Brain pericyte (primary cell): Measurements from ENCODE around the gene FANCL.
"Not testable (repeated sequence)": the region's sequence is repeated elsewhere in the genome, so short reads cannot be mapped to it uniquely, and the experiment has no call there.

Source experiments
- DNase-seq: peaks from one replicate; pipeline ENCODE4 v3.0.0-alpha.2; 2012; ENCODE audit warnings: low read depth, low spot score

FANCL gene

GRCh38 chr2:58240670-58241545, at the start of gene FANCL:
Gene FANCL (minus strand): TSS chr2:58241325. CDS start chr2:58241313, 12 bp downstream.
- DNase-seq, result peak; percentile 50

GRCh38 chr2:58289029-58289428, 47.9 kb upstream of the FANCL start:
- DNase-seq, result no peak

DNA sequence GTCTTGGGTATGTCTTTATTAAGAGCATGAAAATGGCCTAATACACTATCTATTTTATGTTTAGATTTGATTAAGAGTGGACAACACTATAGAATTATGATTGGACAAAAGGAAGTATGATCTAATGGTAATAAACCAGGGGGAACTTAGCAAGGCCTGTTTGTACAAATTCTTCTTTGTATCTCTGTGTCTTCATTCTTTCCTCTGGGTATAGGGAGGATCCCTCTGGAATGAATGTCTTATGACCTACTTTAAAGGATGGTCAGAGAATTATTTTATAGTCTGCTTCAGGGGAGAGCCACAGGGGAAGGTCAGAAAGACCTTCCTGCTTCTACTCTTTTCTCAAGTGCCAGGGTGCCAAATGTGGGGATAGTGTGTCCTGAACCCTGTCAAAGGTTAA, 42.8 kb upstream of the FANCL start:
- DNase-seq, result no peak

DNA sequence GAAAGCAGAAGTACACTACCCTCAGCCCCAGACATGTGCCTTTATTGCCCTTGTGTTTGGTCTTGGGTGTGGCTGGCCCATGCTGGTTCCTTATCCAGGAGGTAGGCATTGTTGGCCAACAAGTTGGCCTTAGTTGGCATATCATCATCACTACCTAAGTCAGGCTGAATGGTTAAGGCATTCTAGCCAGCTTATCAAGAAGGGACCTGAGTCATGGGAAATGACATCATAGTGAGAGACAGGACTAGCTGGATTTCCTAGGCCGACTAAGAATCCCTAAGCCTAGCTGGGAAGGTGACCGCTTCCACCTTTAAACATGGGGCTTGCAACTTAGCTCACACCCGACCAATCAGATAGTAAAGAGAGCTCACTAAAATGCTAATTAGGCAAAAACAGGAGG, 34.0 kb upstream of the FANCL start:
- DNase-seq, result not testable (repeated sequence)

DNA sequence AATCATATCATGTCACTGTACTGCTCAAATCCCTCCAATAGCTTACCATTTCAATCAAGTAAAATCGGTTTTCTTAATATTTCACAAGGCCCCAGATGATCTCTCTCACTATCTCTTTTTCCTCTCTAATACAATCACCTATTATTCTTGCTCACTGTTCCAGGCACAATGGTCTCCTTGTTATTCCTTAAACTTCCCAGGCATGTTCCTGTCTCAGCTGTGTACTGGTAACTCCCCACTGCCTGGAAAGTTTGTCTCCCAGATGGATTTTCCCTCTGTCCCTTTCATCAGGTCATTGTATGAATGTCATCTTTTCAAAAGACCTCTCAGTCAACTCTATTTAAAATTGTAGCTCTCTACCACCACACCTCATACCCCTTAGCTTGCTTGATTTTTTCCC, 30.7 kb upstream of the FANCL start:
- no peak for DNase-seq

DNA sequence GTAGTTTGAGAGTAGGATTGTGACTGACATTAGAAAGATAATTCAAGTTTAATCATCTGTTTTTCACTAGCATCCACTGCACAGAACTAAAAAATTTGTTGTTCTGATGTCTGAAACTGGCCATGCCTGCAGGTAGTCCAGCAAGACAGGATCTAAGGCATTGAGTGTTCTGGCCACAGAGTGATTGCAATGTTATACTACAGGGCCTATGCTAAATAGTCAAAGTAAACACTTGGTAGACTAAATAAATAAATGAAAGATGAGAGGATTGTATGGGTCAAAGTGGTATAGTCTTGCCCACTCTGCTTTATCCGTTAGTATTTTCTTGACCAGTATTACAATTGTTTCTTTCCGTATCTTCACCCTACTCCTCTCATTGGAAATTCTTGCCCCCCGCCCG, 27.6 kb upstream of the FANCL start:
- no peak for DNase-seq

- no peak for DNase-seq
These were observed 25.1 kb upstream of the FANCL start for GRCh38 chr2:58266211-58266610.

GRCh38 chr2:58261209-58261608, 20.1 kb upstream of the FANCL start:
- no peak for DNase-seq

DNA sequence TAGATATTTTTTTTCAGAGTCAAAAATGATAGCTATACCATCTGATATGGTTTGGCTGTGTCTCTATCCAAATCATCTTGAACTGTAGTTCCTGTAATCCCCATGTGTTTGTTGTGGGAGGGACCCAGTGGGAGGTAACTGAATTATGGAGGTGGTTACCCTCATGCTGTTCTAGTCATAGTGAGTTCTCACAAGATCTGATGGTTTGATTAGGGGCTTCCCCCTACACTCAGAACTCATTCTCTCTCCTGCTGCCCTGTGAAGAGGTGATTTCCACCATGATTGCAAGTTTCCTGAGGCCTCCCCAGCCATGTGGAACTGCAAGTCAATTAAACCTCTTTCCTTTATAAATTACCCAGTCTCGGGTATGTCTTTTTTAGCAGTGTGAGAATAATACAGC, 17.3 kb upstream of the FANCL start:
- DNase-seq, result not testable (repeated sequence)

GRCh38 chr2:58251331-58252201, 10.4 kb upstream of the FANCL start:
- not testable (repeated sequence) for DNase-seq

- no peak for DNase-seq
These were observed 380 bp upstream of the FANCL start for GRCh38 chr2:58241546-58241864.

DNA sequence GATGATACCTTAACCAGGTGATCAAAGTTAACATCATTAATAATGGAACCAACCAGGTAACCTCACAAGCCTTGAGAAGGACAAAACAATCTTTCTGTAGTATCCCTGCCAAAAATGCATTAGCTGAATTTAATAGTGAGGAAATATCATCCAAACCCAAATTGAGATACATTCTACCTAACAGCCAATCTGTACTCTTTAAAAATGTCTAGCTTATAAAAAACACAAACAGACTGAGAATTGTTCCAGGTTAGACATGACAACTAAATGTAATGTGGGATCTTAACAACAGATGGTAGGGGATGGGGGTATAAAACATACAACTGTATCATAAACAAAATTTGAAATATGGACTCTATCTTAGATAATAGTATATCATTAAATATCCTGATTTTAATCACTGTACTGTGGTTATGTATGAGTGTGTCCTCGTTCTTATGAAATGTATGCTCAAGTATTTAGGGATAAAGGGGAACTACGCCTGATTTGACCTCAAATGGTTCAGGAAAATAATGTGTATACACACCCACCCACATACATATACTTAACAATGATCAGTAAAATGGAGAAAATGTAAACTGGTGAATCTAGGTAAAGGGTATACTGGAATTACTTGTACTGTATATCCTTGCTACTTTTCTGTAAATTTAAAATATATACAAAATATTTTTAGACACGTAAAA, 1.7 kb downstream of the FANCL start:
- no peak for DNase-seq

DNA sequence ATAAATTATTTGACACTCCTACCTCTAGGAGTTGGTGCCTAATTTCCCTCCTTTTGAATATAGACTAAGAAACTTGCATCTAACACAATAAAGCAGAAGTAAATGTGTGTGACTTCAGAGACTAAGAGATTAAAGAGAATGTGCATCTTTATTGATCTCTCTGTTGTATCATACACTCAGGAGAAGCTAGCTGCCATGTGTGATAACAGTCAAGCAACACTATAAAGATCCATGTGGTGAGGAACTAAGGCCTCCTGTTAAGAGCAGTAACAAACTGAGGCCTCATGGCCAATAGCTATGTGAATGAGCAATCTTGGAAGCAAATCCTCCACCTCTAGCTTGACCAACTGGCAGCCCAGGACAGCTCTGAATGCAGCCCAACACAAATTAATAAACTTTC, 3.4 kb downstream of the FANCL start:
- DNase-seq, result no peak

DNA sequence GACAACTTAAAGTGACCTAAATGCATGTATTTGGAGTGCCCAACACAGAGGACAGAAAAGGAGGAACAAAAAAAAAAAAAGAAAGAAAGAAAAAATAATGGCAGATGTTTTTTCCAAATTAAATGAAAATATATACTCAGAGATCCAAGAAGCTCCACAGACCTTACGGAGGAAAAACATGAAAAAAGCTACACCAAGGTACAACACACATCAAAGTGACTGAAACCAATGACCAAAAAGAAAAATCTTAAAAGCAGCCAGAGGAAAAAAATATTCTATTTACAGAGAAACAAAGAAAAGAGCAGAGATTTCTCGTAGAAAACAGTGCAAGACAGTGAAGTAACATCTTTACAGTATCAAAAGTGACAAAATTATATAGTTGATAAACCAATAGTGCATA, 5.1 kb downstream of the FANCL start:
- no peak for DNase-seq

DNA sequence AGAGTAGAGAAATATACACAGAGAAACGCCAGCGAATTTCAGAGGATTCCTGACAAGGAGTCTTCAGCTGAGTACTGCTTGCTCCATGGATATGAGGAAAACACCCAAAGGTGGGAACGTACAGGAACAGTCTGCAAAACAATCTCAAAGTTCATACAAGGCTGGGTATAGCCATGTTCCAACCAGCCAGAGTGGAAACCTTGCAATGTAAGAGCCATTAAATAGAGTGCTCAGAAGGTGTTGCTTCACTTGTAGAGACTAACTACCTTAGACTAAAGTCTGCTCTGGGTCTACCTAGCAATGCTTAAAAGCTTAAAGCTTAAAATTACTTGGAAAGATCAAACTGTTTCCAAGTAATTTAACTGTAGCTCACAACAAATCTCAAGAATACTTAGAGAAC, 6.0 kb downstream of the FANCL start:
- DNase-seq, result no peak

DNA sequence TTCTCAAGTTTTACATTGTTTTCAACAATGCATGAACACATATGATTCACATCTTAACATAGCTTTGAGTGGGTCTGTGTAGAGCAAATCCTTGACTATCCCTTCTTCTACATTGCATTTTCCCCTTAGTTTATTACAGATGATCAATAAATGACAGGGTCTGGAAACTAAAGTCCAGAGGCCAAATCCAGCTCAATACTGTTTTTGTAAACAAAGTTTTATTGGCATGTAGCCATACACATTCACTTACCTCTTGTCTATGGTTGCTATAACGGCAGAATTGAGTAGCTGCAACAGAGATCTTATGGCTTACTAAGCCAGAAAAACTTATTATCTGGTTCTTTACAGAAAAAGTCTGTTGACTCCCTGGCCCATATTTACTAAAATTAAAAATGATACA, 12.8 kb downstream of the FANCL start:
- DNase-seq, result no peak

GRCh38 chr2:58227171-58227917, 13.8 kb downstream of the FANCL start:
- no peak for DNase-seq

- DNase-seq, result no peak
These were observed 19.2 kb downstream of the FANCL start for GRCh38 chr2:58221909-58222308.

- no peak for DNase-seq
These were observed 25.7 kb downstream of the FANCL start for GRCh38 chr2:58215429-58215828.

DNA sequence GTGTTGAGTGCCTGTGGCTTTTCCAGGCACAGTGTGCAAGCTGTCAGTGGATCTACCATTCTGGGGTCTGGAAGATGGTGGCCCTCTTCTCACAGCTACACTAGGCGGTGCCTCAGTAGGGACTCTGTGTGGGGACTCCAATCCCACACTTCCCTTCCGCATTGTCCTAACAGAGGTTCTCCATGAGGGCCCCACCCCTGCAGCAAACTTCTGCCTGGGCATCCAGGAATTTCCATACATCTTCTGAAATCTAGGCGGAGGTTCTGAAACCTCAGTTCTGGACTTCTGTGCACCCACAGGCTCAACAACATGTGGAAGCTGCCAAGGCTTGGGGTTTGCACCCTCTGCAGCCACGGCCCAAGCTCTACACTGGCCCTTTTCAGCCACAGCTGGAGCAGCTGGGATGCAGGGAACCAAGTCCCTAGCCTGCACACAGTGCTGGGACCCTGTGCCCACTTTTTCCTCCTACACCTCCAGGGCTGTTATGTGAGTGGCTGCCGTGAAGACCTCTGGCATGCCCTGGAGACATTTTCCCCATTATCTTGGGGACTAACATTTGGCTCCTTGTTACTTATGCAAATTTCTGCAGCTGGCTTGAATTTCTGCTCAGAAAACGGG, 30.1 kb downstream of the FANCL start:
- not testable (repeated sequence) for DNase-seq

- DNase-seq, result no peak
These were observed 33.9 kb downstream of the FANCL start for GRCh38 chr2:58207189-58207588.
